Kasumi-1 (cell line): Measurements from ENCODE around the gene ZW10.
"Not testable (repeated sequence)": the region's sequence is repeated elsewhere in the genome, so short reads cannot be mapped to it uniquely, and the experiment has no call there.

Source experiments
- DNase-seq, 2 experiments: peaks; one replicate each; lab custom pipeline; 2025; lab: John Stamatoyannopoulos, UW

Gene ZW10

DNA sequence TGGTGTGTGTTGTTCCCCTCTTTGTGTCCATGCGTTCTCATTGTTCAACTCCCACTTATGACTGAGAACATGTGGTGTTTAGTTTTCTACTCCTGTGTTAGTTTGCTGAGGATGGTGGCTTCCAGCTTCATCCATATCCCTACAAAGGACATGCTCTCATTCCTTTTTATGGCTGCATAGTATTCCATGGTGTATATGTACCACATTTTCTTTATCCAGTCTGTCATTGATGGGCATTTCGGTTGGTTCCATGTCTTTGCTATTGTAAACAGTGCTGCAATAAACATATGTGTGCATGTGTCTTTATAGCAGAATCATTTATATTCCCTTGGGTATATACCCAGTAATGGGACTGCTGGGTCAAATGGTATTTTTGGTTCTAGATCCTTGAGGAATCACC, 10.5 kb downstream of the ZW10 start:
- not testable (repeated sequence) for DNase-seq

DNA sequence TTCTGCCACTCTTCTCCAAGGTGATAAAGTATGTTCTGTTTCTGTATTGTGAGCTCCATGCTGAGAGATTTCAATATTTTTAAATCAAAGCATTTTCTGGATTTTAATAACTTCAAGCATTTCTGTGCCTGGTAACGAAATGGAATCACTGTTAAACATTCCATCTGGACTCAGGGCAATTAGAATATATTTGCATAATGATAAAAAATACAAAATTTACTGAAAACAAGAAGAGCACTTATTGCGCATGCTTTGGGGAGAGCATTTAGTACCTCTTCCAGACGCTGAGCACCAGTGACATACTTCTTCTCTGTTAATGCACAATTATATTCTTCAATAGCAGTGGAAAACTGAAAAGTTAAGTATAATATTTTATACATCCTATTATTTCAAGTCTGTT, 13.3 kb downstream of the ZW10 start:
- no peak for DNase-seq

DNA sequence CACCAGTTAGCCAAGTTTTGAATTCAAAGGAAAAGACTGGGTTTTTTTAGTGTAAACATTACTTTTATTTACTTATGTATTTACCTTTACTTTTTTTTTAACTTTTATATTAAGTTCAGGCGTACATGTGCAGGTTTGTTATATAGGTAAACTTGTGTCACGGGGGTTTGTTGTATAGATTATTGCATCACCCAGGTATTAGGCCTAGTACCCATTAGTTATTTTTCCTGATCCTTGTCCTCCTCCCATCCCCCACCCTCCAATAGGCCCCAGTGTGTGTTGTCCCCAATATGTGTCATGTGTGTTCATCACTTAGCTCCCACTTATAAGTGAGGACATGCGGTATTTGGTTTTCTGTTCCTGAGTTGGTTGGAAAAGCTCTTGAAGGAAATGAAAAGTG, 20.6 kb downstream of the ZW10 start:
- no peak for DNase-seq

DNA sequence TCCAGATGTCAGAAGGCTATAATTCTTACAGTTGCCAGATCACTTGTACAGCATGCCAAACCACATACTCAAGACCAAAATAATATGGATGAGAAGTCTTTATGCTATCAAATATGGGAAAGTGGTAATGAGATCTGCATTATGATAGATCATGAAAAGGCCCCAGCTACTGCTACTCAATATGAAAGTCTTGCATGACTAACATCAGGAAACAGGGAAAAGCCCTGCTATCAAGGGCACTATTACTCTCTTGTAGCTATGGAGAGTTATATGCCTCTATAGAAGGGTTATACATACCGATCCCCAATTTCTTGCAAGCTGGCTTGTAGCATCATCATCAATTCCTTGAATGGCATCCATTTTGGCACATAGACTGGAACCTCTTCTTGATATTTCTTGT, 37.2 kb downstream of the ZW10 start:
- no peak for DNase-seq

DNA sequence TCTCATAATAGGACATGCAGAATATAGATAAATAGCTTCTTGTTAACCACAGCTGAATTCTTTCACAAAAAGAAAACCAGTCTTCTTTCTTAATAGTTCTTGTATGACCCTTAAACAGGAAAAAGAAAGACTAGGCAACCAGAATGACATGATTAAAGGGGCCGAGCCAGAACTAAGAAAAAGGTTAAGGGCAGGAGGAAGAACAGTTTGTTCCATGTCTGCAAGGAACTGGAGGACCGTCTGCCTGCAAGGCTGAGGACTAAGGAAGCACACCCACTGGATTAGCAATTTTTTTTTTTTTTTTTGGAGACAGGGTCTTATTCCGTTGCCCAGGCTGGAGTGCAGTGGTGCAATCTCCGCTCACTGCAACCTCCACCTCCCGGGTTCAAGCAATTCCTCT, 41.4 kb downstream of the ZW10 start:
- no peak for DNase-seq

DNA sequence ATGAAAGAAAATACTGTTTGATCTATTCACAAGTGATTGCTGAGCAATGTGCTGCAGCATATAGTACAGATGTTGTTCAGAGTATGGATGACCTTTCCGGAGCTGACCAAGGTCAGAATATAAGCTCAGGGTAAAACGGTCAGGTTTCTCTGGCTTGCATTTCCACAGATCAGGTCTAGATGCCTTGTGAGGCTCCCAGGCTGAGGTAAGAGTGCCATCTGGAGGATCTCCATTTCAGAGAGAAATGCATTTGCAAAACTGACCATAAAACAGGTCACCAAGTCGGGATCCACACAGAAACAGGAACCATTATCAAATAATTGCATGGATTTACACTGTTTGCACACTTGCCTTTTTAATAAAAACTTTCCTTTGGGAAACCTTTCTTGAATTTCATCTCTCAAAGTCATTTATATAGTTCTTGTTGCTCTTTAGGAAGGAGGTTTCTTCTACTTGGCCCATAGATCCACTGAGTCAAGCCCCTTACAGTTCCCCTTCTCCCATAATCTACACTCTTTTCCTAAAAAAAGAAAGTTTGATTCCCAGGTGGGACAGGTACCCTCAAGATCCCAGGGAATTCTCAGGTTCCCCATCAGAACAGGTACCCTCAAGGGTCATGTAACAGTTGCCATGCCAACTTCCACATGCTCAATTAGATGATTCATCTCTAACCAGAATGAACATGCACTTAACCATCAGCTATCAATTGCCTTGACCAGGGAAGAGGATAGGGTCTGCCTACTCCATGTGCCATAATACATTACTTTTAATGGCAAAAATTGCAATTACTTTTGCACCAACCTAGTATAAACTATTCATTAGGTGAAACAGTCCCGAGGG, 42.4 kb downstream of the ZW10 start:
- DNase-seq = peak in 1 of 2 experiments; percentile 7

DNA sequence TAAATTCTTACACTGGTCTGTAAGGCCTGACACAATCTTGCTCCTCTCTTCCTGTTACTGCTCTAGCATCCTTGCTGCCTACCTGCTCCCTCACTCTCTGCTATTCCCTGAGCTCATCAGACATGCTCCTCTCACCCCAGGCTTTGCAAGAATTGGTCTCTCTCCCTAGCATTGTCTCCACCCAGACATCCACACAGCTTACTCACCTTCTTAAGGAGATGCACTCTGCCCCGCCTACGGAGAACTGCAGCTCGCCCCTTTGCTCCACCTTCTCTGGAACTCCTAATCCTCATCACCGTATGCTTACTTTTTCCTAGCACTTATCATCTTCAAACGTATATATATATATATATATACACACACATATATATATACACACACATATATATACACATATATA, 44.0 kb downstream of the ZW10 start:
- no peak for DNase-seq

DNA sequence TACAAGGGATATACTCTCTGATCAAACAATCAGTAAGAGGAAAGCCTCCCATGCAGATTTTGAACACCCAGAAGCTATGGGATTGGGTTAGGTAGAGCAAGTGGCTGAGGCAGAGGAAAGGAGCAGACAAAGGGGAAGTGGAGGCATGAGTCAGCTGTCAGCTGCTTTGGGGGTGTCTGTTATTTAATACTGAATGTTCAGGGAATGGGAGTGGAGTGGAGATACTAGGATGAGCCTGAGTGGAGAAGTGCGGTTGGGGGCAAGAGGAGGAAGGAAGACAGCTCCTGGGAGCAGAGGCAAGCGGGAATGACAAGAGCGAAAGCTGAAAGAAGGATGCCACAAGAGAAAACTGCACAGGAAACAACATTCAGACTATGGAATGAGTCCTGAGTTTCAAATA, 44.7 kb downstream of the ZW10 start:
- peak; percentile 60 to 69 for DNase-seq

DNA sequence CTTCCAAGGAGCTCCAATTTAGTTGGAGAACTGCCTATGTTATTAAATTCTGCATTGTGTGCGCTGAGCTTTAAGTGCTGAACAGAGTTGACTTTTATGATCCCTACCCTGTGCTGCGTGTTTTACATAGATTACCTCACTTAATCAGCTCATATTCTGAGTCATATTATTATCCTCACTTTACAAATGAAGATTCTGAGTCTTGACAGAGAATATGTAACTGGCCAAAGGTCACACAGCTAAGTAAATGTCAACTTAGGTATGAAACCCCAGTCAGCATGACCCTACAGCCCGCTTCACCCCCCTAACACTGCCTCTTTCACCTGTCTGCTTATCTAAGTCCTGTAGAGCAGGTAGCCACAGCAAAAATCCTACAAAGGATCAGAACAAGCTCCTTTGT, 47.6 kb downstream of the ZW10 start:
- no peak for DNase-seq

DNA sequence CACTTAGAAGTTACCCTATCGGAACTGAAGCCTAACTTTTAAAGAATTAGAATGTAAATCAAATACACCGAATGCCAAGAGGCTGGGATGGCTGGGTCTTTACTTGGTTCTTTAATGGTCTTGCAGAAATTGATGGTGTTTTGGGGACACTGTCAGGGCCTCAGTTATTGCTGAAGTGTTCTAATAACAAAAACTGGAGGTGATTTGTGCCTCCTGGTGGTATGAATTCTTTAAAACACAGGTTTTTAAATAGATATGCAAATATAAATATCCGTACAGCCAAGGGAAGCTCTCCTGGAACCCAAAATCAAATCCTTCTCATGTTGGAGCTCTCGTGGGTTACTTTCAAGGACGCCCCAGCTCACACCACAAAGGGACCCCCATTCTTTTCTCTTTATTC, 48.1 kb downstream of the ZW10 start:
- DNase-seq = no peak

DNA sequence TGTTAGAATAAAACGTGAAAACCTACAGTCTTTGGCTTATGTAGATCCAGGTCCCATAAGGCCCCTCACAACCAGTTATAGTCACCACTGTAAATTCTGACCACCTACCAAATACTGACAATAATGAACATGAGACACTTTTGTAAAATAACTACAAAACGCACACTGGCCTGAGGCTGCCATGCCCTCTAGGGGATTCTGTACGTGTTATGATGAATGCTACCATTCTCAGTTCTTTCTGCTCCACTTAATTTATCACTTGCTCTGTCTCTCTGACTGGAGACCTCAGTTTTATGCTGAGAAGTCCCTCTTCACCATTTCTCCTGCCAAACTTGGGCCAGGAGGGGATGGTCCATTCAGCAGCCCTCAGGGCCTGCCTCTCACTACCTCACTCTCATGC, 48.7 kb downstream of the ZW10 start:
- DNase-seq = no peak

DNA sequence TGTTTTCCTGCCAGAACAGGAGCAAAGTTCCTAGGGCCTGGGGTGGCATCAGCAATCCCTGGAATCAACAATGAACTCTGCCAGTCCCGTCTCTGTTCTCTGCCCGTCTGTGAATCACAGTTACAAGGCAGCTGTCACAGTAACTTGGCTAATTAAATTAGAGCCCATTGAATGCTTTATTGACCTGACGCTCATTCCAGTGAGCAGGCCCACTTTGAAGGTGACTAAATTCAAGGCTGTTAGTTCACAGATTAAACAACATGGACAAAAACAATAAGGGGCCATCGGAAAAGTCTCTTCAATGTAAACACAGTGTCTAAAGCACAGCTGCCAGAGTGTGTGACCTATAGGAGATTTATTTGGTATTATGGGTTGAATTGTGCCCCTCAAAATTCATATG, 49.7 kb downstream of the ZW10 start:
- no peak for DNase-seq

DNA sequence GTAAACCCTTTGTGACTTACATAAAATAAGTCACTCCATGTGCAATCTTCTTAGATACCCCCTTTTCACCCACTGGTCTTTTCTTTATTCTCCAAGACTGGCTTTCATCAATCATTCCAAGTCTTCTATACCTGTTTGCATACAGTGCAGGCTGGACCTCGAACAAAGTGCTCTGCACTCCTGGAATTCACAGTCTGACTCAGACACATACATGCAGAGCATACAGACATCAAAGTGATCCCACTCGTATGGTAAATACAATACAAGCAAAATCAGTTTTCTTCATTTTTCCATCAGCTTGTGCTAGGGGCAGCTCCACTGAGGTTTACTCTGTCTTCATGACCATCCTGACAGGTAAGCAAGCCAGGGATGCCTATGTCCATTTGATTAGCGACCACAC, 50.6 kb downstream of the ZW10 start:
- DNase-seq = no peak

DNA sequence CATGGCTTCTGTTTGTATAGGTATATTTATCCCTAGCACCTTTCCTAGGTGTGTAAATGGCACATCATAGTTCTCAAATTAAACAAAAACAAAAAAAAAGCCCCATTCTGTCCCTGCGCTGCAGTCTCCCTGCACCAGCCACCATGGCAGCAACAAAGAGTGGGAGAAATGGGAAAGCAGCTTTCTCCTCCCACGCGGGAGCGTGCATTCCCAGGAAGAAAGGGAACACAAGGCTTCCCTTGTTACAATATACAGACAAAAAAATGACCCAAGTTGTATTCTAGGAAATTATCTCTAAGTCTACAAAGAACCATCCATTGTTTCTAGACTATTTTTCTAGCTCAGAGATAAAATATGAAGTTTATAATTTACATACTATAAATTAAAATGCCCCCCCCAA, 51.3 kb downstream of the ZW10 start:
- DNase-seq = no peak

DNA sequence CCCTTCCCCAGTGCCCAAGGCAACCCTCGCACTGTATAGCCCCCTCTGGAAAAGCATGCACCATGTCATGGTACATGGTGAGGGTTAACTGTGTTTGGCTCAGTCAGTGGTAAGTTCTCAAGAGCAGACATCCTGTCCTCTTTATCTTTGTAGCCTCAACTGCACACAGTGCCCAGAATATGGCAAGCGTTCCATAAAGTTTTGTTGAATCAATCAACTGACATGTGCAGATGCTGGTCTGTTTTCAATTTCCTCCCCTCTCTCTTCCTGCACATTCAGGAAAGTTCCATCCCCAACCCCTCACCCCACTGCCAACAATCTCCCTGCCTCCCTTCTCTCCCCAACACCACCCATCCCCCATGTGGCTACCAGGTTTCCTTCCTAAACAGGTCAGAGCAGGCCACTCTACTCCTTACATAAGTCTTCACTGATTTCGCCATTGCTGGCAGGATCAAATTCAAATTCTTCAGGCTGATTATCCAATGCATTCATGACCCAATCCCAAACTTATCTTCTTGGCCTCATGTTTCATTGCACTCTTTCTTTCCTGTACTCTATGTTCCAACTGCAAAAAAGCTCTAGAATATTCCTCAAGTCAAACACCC, 51.9 kb downstream of the ZW10 start:
- no peak for DNase-seq

DNA sequence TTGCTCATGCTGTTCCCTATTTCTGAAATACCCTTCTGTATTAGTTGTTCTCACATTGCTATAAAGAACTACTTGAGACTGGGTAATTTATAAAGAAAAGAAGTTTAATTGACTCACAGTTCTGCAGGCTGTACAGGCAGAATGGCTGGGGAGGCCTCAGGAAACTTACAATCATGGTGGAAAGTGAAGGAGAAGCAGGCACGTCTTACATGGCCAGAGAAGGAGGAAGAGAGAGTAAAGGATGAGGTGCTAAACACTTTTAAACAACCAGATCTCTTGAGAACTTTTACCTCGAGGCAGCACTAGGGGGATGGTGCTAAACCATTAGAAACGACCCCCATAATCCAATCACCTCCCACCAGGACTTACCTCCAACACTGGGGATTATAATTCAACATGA, 53.0 kb downstream of the ZW10 start:
- not testable (repeated sequence) for DNase-seq

DNA sequence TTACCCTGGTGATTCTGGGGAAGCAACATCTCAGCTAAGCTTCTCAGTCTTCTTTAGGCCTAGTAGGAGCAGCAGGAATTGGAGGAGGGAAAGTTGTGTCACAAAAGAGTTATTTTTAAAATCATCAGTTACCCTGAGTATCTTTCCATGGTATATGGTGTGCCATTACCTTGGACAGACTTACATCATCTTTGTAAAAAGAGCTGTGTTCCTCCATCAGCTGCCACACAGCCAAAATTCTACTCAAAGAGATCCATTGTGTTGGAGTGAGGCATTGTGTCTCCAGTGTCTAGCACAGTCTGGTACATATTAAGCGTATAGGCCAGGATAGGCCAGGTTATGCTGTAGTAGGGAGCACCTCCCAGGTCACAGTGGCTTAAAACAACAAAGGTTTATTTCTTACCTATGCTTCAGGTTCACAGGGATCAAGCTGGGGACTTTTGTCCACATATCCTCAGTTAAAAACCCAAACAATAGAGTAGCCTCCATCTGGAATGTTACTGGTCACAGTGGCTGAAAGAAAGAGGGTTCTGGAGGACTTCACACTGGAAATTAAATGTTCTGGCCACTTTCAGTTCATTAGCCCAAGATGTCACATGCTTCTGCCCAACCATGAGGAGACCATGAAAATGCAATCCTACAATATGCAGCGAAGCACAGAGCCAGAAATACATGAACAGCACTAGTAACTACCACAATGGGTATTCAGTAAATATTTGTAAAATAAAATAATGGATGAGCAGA, 57.4 kb downstream of the ZW10 start:
- DNase-seq = no peak

DNA sequence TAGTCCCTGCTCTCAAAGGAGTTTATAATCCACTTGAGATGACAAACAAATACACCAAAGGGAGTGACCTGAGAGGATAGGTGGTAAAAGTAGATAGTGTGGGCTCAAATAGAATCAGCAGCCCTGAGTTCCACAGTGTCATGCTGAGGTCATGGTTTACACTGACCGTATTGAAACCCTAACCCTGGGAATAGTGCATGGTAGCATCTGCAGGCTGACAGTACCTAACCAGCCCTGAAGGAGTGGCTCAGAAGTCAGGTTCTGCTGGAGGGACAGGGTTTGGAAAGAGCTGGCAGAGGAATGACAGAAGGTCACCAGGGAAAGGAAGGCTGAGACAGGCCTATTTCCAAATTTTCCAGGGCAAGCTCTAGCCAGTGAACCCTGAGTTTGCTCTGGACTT, 58.2 kb downstream of the ZW10 start:
- DNase-seq = no peak

DNA sequence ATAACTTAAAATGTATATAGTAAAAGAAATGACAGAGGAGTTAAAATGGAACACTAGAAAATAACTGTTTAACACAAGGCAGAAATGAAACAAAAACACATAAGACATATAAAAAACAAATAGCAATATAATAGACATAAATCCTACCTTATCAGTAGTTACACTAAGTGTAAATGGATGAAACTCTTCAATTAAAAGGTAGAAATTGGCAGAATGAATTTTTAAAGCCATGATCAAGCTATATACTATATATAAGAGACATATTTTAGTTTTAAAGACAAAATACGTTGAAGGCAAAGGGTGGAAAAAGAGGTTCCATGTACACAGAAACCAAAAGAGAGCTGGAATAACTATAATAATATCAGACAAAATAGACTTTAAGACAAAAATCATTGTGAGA, 62.5 kb downstream of the ZW10 start:
- DNase-seq = no peak

DNA sequence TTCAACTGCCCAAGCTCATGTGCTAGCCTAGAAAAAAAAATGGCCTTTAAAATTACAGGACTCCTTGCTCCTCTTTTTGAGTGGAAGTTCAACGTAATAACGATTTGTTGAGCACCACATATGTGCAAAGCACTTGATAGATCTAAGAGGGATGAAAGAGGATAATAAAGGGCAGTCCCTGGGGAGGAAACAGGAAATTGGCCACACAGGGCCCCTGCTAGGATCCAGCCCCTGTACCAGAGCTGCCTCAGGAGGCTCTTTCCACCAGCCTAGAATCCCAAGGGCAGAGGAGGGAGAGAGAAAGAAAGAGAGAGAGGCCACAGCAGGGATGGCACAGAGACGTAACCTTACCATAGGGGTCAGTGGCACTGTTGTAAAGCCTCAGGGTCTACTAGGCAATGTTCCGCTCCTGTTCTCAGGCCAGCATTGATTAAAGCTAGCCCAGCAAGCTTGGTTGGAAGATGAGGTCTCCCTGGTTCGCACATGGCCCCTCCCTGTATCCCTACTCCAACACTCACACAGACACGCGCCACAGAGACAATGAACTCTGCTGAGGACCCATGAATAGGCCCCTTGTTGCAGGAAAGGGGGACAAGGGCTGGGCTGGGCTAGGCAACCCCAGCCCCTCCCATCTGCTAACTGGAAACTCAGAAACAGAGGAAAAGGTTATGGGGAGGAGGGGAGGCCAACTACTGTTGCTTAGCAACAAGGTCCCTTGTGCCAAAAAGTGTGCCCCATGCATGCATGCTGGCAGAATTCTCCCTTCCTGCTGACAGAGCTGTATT, 67.4 kb downstream of the ZW10 start, which contains the start of gene TMPRSS5:
TMPRSS5 (minus strand) TSS at position 438 of the 785 bp plus-strand sequence; CDS start at position 354, 84 bp downstream.
- no peak for DNase-seq

DNA sequence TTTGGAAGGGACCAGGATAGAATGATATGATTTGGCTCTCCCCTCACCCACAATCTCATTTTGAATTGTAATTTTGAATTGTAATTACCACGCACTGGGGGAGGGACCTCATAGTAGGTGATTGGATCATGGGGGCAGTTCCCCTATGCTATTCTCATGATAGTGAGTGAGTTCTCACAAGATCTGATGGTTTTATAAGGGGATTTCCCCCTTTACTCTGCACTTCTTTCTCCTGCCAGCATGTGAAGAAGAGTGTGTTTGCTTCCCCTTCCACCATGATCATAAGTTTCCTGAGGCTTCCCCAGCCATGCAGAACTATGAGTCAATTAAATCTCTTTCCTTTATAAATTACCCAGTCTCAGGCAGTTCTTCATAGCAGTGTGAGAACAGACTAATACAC, 69.9 kb downstream of the ZW10 start:
- DNase-seq = not testable (repeated sequence)

DNA sequence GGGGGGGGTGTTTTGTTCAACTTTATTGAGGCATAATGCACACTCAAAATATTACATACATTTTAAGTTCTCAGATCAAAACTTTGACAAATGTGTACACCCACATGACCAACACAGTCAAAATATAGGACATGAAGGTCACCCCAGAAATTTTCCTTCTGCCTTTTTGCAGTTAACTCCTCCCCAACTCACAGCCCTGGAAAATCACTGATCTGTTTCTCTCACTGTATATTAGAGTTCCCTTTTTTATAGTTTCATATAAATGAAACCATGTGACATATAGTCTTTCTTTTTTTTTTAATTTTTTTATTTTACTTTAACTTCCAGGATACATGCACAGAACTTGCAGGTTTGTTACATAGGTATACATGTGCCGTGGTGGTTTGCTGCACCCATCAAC, 72.0 kb downstream of the ZW10 start:
- DNase-seq = no peak
